ENCODE results near the gene KMT2D.

Gene KMT2D

GRCh38 chr12:49015196-49015595 lies 45.4 kb downstream of the KMT2D start:
- no peak for ATAC-seq

GRCh38 chr12:49014547-49014946 lies 46.0 kb downstream of the KMT2D start:
- no peak for ATAC-seq

- ATAC-seq = no peak
Observed at GRCh38 chr12:49013428-49013827, 47.2 kb downstream of the KMT2D start.

- no peak for ATAC-seq
Observed at GRCh38 chr12:49012739-49013138, 47.9 kb downstream of the KMT2D start.

Measured in activated CD4-positive, CD25-positive, alpha-beta regulatory T cell treated with anti-CD3 and anti-CD28 coated beads, Interleukin-2, amount 50 U/mL, for 24 hours (primary cell).